ENCODE measurements around the gene MBOAT1.

The MBOAT1 gene

DNA sequence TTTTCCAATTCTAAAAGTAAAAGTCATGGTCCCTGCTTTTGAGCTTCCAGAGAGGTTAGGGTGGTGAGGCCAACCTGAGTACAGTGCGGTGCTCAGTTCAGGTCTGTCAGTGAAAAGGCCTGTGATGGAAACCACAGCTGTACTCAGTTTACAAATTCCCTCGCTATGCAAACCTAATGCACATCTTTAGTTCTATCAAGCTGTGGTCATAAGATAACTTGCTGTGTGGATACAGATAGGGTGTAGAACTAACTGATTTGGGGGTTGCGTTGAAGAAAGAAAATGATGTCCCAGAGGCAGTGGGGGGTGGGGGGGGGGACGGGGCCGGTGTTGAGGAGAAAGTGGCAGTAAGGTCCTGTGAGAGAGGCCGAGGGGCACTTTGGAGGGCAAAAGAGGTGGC lies 22.8 kb upstream of the MBOAT1 start:
- DNase-seq (ENCODE audit: low read depth in 2 of 2, low spot score in 1 of 2) = no peak

DNA sequence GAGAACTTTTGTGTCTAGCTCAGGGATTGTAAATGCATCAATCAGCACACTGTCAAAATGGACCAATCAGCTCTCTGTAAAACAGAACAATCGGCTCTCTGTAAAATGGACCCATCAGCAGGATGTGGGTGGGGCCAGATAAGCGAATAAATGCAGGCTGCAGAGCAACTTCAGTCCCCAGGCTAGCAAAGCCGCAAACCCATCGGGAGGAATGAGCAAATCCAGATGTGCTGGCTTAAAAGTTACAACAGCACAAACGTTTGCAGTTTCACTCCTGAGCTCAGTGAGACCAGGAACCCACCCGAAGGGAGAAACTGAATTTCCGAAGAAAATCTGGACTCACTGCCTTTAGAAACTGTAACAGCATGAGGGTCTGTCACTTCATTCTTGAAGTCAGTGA lies 21.9 kb upstream of the MBOAT1 start:
- DNase-seq (ENCODE audit: low read depth in 2 of 2, low spot score in 1 of 2) = no peak

DNA sequence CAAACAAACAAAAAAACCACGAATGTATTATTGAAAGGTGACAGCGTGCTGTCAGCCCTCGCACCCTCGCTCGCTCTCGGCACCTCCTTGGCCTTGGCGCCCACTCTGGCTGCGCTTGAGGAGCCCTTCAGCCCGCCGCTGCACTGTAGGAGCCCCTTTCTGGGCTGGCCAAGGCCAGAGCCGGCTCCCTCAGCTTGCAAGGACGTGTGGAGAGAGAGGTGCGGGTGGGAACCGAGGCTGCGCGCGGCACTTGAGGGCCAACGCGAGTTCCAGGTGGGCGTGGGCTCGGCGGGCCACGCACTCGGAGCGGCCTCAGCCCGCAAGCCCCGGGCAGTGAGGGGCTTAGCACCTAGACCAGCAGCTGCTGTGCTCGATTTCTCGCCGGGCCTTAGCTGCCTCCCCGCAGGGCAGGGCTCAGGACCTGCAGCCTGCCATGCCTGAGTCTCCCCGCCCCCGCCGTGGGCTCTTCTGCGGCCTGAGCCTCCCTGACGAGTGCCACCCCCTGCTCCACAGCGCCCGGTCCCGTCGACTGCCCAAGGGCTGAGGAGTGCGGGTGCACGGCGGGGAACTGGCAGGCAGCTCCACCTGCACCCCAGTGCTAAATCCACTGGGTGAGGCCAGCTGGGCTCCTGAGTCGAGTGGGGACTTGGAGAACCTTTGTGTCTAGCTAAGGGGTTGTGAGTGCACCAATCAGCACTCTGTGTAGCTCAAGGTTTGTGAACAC lies 20.9 kb upstream of the MBOAT1 start:
- no peak for DNase-seq (ENCODE audit: low read depth in 2 of 2, low spot score in 1 of 2)

DNA sequence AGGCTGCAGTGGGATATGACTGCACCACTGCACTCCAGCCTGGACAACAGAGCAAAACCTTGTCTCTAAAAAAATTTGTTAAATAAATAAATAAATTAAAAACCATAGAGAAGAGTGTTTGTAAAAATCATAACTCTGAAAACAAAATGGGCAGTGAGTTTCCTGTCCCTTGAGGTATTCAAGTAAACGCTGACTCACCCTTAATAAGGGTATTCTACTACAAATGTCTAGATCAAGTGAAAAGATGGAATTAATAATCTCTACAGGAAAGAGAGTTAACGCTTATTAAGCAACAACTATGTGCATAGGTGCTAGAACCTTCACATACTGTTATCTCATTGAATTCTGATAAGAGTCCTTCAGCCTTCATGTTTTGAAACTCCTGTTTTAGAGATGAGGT lies 19.9 kb upstream of the MBOAT1 start:
- no peak for DNase-seq (ENCODE audit: low read depth in 2 of 2, low spot score in 1 of 2)

DNA sequence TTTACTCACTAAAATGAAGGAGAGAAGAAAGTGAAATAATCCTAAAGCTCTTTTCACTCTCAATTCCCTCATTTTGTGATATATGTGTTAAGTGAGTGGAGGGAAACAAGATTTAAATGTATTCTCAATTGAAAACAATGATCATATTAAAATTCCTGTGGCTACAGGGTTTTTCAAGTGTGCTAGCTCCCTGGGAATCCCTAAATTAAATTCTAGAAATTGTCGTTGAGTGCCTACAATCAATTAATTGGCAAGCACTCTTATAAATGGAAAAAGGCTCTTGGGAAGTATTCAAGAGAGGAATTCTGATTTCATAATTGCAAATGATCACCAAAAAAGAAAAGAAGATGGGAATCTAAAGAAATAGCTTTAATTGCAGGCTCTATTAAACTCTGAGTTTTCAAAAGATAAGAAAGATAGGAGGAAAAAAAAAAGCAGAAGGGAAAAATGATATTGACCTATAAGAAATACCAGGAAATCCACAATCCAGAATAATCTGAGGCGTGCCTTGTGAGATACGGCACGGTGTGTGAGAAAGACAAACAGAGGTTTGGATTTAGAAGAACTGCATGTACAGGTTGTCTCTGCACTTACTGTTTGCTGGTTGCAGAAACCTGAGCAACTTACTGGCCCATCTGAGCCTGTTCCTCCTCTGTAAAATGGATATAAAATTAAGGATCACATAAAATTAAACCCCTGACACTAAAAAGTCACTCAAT lies 18.3 kb upstream of the MBOAT1 start:
- DNase-seq (ENCODE audit: low read depth in 2 of 2, low spot score in 1 of 2) = no peak

DNA sequence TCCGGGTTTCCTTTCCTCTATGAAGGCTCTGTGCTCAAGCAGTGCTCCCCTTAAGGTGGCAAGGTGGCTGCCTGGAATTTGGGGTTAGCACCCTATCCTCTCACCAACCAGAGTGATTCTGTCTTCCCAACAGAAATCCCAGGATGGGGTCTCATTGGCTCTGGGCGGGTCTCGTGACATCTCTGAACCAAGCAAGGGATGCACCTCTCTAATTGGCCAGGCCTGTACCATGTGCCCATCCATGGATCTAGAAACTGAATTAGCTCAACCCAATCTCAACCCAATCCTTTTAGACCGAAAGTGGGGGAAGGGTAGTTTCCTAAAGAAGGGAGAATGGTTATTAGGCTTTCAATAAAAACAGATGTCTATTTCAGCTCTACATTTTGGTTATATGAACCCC lies 17.6 kb upstream of the MBOAT1 start:
- no peak for DNase-seq (ENCODE audit: low read depth in 2 of 2, low spot score in 1 of 2)

DNA sequence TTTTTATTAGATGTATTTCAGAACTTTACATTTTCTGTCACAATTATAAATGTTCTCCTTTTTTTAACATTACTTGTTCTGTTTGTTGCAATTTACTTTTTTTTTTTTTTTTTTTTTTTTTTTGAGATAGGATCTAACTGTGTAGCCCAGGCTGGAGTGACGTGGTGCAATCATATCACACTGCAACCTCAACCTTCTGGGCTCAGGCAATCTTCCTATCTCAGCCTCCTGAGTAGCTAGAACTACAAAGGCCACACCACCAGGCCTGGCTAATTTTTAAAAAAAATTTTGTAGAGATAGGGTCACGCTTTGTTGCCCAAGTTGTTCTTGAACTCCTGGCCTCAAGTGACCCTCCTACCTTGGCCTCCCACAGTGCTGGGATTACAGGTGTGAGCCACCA lies 15.1 kb upstream of the MBOAT1 start:
- no peak for DNase-seq (ENCODE audit: low read depth in 2 of 2, low spot score in 1 of 2)

DNA sequence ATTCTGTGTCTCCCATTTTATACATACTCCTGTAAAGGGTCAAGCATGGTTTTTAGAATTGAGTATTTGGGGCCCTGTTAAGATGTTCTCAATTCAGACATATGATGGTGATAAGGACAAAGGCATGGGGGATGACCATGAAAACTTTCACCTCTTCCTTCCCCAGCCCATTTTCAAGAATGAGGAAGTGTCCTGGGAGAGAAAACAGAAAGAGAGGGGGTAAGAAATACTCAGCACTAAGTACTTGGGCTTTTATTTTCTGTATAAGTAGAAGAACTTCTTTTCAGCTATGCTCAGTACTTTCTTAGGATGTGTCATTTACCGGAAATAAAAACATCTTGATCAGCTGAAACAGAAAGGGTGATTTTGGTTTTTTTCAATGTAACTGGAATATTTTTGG lies 10.9 kb upstream of the MBOAT1 start:
- no peak for DNase-seq (ENCODE audit: low read depth in 2 of 2, low spot score in 1 of 2)

DNA sequence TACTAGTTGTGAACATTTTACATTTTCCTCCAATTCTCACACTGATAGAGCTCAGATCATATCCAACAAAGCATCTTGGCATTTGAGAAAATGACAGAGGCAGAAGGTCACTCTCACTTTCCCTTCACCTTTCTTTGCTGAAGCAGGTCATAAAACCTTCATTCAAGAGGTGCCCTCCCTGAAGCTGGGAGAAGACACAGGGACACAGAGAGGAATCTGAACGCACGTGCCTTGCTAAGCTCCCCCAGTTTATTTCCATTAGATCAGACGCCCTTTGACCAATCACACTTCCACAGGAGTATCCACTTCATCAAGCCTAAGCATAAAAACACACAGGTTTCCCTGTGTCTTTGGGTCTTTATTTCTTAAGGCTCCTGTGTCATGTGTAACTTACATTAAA lies 9.2 kb upstream of the MBOAT1 start:
- no peak for DNase-seq (ENCODE audit: low read depth in 2 of 2, low spot score in 1 of 2)

DNA sequence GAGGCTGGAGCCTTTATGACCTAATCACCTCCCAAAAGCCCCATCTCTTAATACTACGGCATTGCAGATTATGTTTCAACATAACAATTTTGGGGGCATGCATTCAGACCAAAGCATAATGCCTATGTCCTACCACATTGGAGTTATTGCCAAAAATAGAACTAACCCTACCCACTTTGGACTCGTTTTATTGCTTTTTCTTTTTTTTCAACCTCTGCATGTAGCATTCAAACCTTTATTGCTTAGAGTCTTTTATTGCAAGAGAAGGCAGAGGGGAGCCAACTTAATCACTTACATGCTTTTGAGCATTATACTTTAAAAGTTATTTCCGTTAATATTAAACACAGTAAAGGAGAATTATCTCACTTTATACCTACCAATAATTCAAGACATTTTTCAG lies 8.1 kb upstream of the MBOAT1 start:
- no peak for DNase-seq (ENCODE audit: low read depth in 2 of 2, low spot score in 1 of 2)

DNA sequence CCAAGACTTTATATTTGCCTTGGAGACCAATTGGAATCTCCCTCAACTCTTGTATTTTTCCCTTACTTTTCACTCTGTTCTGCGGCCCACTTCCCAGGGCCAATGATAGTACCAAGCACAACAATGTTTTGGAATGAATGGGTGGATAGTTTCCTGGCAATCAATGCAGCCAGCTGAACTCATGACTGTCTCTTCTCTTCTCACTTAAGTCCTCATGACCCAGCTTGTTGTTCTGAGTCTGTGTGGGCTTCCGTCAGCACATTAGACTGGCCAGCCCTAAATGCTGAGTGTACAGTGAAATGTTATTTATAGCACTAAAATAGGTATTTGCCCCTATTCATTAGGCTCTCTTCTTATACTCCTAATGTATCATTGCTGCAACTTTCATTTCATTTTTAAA lies 5.6 kb upstream of the MBOAT1 start:
- no peak for DNase-seq (ENCODE audit: low read depth in 2 of 2, low spot score in 1 of 2)

DNA sequence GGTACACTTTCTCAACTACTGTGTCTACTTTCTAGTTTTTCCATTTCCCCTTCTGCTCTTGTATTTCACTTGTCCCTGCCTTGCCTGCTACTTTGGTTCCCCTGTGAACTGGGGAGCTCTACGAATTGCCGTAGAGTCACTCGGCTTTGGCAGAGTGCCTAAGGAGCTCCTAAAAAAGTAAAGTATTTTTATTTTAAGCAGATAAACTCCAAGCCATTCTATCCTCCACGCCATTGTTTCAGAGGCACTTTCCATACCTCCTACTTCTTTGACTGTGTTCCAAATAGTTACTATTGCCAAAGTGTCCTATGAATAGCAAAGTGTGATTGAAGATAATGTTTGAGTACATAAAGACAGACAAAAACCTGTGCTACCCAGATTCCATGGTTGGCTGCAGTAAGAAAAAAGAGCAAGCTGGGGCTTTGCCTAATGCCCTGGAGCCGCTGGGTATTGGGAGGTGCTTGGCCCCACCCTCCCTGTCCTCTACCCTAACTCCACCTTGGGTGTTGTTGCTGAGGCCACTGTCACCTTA lies 5.1 kb upstream of the MBOAT1 start:
- no peak for DNase-seq (ENCODE audit: low read depth in 2 of 2, low spot score in 1 of 2)

DNA sequence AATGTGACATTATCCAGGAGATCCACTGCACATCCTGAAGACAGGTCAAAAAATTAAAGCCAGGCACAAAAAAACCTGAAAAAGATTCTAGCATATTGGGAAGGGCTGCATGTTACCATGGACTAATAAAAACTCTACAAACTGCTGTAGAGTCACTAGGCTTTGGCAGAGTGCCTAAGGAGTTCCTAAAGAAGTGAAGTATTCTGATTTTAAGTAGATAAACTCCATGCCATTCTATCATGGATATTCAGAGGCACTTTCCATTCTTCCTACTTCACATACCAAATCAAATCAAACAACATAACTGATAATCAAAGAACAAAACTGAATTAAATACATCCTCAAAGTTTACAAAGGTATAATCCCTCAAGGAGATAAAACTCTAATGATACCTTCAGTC lies 3.0 kb upstream of the MBOAT1 start:
- no peak for DNase-seq (ENCODE audit: low read depth in 2 of 2, low spot score in 1 of 2)

DNA sequence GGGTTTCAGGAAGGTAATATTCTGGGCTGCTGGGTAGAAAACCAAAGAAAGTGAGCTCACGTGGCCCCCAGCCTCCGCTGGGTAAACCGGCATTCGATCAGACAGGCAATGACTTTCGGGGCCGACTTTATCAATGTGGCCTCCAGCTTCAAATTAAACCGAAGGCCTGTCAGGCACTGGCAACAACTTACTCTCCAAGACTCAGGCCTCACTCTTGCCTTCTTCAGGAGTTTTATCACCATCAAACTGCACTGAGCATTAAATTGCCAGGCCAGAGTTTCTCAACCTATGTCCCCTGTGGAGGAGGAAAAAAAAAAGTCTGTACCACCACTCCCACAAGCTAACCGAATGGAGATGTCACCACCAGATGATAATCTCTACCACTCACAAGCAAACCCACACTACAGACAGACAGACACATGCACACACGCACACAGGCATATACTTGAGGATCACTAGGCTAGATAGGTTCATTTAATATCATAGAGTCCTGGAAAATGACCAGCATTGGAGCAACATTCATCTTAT lies 1.1 kb upstream of the MBOAT1 start:
- DNase-seq (ENCODE audit: low read depth in 2 of 2, low spot score in 1 of 2) = no peak

DNA sequence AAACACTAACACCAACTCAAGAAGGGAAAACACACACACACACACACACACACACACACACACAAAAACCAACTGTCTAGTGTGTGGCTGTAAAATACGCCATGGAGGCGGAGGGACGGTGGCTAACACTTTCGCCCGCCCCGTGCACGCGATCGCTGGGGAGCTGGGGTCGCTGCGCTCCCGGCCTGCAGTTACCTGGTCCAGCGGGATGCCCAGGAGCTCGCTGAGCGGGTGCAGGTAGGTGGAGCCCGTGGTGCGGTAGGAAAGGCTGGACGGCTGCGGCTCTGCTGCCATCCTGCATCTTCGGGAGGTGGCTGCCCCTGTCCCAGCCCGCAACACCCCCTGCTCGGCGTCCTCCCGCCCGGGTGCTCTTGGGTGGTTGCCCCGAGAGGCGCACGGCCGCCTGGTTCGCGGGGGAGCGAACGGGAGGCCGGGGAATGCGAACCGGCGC lies 303 bp downstream of the MBOAT1 start:
- peak in 1 of 2 donors; percentile 2 for DNase-seq (ENCODE audit: low read depth in 2 of 2, low spot score in 1 of 2)

DNA sequence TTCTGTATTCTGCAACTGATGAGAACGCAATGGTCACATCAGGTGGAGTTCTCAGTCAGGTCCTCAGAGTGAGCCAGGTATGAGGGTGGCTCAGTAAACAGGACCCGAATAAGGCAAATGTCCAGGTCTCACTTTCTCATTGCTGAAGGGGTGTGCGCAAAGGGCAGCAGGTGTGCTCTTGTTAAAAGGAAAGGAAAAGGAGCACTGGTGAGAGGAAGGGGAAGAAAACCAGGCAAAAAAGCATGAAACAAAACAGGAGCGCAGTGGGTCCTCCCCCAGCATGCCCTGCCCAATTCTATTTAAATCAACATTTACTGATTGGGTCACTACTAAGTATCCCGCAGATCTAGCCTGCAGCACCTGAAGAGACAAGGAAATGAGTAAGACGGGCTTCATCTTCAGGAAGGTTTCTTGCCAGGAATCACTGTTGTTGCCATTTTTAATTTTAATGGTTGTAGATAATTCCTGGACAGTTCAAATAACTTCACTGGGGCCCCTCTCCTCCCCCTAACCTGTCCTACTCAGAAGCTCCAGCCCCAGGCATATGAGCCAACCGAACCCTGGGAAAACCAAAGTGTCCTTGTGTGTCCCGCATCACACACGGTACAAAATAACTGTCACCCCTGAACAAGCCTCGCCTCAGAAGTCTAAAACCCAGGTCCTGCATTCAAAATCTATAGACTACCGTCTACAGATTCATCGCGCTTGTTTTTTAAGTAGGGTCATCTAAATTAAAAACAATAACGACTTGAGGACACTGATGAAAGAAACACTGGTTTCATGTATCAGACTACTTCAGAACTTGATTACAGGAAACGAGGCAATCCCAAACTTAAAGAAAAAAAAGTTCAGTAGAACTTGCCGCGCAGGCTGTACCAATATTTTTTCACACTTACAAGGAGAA lies 980 bp downstream of the MBOAT1 start:
- no peak for DNase-seq (ENCODE audit: low read depth in 2 of 2, low spot score in 1 of 2)

DNA sequence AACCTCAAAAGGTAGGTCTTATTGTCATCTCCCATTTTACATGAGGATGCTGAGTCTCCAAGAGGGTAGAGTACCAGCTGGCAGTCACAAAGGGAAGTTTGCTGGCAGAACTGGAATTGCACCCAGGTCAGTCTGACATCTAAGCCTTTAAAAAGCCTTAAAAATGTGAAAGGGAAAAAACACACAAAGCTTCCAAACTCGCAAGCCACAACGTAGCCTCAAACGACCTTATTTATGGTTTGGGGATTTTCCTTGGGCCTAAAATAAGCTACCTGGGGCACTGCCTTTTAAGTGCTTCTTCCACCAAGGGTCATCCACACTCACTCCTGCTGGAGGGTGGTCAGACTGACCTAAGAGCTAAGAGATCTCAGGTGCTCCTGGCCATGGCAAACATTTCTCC lies 2.1 kb downstream of the MBOAT1 start:
- no peak for DNase-seq (ENCODE audit: low read depth in 2 of 2, low spot score in 1 of 2)

DNA sequence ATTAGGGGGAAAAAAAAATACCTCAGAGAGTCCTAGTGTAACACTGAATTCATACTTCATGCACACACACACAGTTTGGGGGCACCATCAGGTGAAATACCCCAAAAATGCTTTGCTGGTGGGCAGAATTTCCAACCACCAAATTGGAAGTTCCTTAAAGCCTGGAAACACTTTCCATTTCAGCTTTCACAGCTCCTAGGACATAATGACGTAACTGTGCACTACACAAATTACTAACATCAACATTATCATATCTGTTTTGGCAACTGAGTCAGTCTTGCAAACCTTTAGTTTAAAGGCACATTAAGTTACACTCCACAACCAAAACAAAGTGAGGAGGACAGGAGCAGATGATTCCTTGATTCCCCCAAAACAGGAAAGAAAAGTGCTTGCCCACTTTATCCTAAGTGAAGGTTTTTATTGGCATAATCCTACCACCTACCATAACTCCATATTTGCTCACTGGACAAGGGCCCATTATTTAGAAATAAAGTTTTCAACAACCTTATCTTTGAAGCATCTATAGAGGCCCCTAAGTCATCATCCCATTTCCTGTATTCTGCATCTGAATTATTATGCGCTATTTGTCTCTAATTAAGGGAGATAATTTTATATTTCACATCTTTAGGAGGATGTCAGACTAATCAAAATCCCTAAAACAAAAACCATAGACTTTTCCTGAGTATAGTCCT lies 3.4 kb downstream of the MBOAT1 start:
- no peak for DNase-seq (ENCODE audit: low read depth in 2 of 2, low spot score in 1 of 2)

DNA sequence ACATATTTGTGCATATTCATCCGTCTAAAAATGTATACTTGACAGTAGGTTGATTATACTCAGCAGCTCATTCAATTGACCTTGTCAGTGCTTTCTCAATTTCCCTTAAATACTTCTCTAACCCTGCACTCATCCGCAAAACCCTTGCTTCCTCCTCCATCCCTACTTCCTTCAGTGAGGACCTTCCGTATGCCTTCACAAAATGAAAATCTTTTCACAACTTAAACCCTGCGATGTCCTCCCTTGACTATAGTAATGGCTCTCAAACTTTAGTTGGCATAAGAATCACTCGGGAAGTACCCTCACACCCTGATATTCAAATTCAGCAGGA lies 5.2 kb downstream of the MBOAT1 start:
- no peak for DNase-seq (ENCODE audit: low read depth in 2 of 2, low spot score in 1 of 2)

DNA sequence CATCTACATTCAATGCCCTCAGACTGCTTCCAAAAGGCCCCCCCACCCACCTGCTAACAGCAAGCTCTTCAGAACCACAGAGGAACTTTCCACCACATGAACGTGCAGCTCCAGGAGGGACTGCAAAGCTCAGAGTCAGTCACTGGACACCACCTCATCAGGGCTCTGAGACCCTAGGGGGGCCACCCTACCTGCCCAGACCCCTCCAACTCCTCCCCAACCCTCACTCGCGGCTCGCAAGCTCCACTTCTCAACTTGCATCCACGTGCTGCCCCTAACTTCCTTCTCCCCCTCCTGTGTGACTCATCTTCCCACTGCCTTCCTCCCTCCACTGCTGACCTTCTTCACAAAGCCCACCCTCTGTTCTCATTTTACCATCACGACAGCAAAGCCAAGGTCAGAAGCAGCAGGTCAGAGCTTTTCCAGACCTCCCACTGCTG lies 6.5 kb downstream of the MBOAT1 start:
- DNase-seq (ENCODE audit: low read depth in 2 of 2, low spot score in 1 of 2) = no peak

DNA sequence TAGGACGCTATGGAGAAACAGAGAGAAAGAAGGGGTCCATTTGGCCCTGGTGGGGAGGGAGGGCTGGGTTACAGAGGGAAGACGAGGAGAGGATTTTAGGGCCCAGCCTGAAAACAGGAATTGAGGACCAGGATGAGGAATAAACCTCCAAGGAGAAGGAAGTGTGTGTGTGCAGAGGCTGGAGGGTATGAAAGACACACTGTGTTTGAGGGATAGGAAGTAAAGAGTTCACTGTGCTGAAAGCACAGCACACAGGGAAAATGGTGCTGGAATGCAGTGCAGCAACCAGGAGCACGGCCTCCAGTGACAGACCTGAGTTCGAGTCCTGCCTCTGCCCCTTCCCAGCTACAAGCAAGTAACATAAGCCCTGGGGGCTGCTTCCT lies 7.8 kb downstream of the MBOAT1 start:
- no peak for DNase-seq (ENCODE audit: low read depth in 2 of 2, low spot score in 1 of 2)

Data from stimulated activated CD8-positive, alpha-beta memory T cell treated with anti-CD3 and anti-CD28 coated beads, Interleukin-4, amount 100 ng/mL, for 1 hour (primary cell).